Peyer's patch (tissue), 4 donors: ENCODE measurements around the gene EFCAB3.
"Not testable (repeated sequence)": the region's sequence is repeated elsewhere in the genome, so short reads cannot be mapped to it uniquely, and the experiment has no call there.

Experiments used
- CTCF ChIP-seq, 6 experiments: fragments of 450-650 bp in 4 of 6; fragments of 200-600 bp in 2 of 6; sonication (generic) in 1 of 6; IDR thresholded peaks; one replicate each; pipeline ENCODE4 v1.5.1; 2017 to 2019; ENCODE audit warnings: antibody characterized with exemption in 6 of 6, mild to moderate bottlenecking in 3 of 6, moderate library complexity in 1 of 6
- POLR2A ChIP-seq, 2 donors: fragments of 450-650 bp; IDR thresholded peaks; one replicate each; pipeline ENCODE4 v1.5.1; 2017; ENCODE audit warnings: antibody characterized with exemption in 2 of 2, mild to moderate bottlenecking in 2 of 2, moderate library complexity in 2 of 2

GRCh38 chr17:62458483-62458882, 78.1 kb downstream of the EFCAB3 start:
- not testable (repeated sequence) for TF ChIP-seq CTCF, POLR2A (IDR thresholded peaks at IDR 0.05)
